ENCODE results near the gene PILRB. TPM values are rescaled to one million over a fixed set of nuclear protein-coding genes. Genes with fewer than 3 reads are reported as not detected.

Gene PILRB
- total and polyA plus RNA-seq, 9 of the 15 experiments (the other 6 are each of a cell fraction or from before 2014, with no cell fraction given): 6.2 to 94.6 (median 37.0) TPM

- TF ChIP-seq RREB1 (CRISPR knock-in tag; IDR thresholded peaks at IDR 0.05): no peak
- TF ChIP-seq CBX5 (IDR thresholded peaks at IDR 0.05; ENCODE audit: borderline replicate concordance, low read depth): no peak
- TF ChIP-seq SMARCE1 (IDR thresholded peaks at IDR 0.05): peak; percentile 51
Observed at GRCh38 chr7:100407285-100408180, 49.6 kb downstream of the PILRB start (continued).

- ChIA-PET POLR2A (no interaction called here), CTCF (ENCODE audit: low intra/inter-chr PET ratio) (interaction anchor here (0.7 kb wide), 1 partner anchor 386 kb away, joined by 3 read pairs; no protein-coding TSS in a partner anchor)
- no peak overlapping the region for H2AFZ ChIP-seq (ENCODE audit: low read depth, low read length)
- H3K9me3 ChIP-seq (replicated peaks; ENCODE audit: control insufficient read depth, insufficient read depth, low read depth, low read length): no peaks in the 10 kb centered on the region
- no peak overlapping the region for H3K27ac ChIP-seq (ENCODE audit: extremely low read depth, low read depth, low read length)
- H3K36me3 ChIP-seq (ENCODE audit: control insufficient read depth, insufficient read depth, low read length): no peaks in the 10 kb centered on the region
- TF ChIP-seq RBM25 (IDR thresholded peaks at IDR 0.05; ENCODE audit: low read depth, low read length, severe bottlenecking): peak; percentile 28
- TF ChIP-seq CEBPG (CRISPR knock-in tag; IDR thresholded peaks at IDR 0.05): 0 out of 2 replicates have a peak, but pooled peaks have one; percentile 14
- TF ChIP-seq CEBPG (tag; conservative IDR thresholded peaks at IDR 0.05 in 1 of 2, IDR thresholded peaks at IDR 0.05 in 1 of 2): no peak
- no peak for TF ChIP-seq SIN3A (IDR thresholded peaks at IDR 0.05; ENCODE audit: borderline replicate concordance in 2 of 2, control insufficient read depth in 1 of 2, low read depth in 2 of 2, low read length in 2 of 2)
- TF ChIP-seq SAFB2 (IDR thresholded peaks at IDR 0.05; ENCODE audit: borderline replicate concordance, low read depth, low read length, severe bottlenecking): no peak
- TF ChIP-seq ZNF121 (CRISPR knock-in tag; conservative IDR thresholded peaks at IDR 0.05): peak; percentile 45; the same call in 1 of the 2 replicates
- TF ChIP-seq CEBPB (tag; IDR thresholded peaks at IDR 0.05): peak; percentile 51; the same call in 1 of the 2 replicates
- TF ChIP-seq HOXB6 (CRISPR knock-in tag; IDR thresholded peaks at IDR 0.05; ENCODE audit: borderline replicate concordance): no peak
- H3K79me2 ChIP-seq (ENCODE audit: control insufficient read depth, insufficient read depth, low read length): no peaks in the 10 kb centered on the region
- H3K4me2 ChIP-seq (ENCODE audit: insufficient read depth, low read length): no peak overlapping the region
- intact Hi-C loops (cut with micrococcal nuclease): no loop called here
- H4K20me1 ChIP-seq (replicated peaks; ENCODE audit: control insufficient read depth, insufficient read depth, low read length): no peaks in the 10 kb centered on the region; the same call in 1 of the 2 replicates
- WGBS (ENCODE audit: insufficient coverage, low coverage, missing lambda C conversion rate): 9% methylated on average over 5 of the region's 6 CpGs
- H3K9me1 ChIP-seq (ENCODE audit: control insufficient read depth, insufficient read depth, low read length): no peaks in the 10 kb centered on the region
- peaks cover 4 to 5% of the 10 kb centered on the region in 2 experiments; a peak in 1 of 5 replicates for H3K4me1 ChIP-seq (replicated peaks in 1 of 2; ENCODE audit: control insufficient read depth in 2 of 2, insufficient read depth in 2 of 2, low read length in 2 of 2)
- H3K27me3 ChIP-seq (ENCODE audit: control insufficient read depth in 2 of 2, insufficient read depth in 2 of 2, low read length in 2 of 2): peaks cover 19 to 24% of the 10 kb centered on the region in 2 experiments
- H3K4me3 ChIP-seq: no peak overlapping the region
- no peak for FAIRE-seq
- no peak overlapping the region for H3K9ac ChIP-seq (ENCODE audit: insufficient read depth in 1 of 2, low read depth in 2 of 2, low read length in 2 of 2)
- no peak for DNase-seq (ENCODE audit: extremely low read depth in 1 of 4, low spot score in 3 of 4)
- in situ Hi-C loops (cut with MboI): no loop called here
- BruUV-seq (replicated peaks): no TSS peak
- ATAC-seq: no peak
Observed at GRCh38 chr7:100411101-100411500, 53.2 kb downstream of the PILRB start.
